Measurements from ENCODE around the gene PLXDC2.

- TF ChIP-seq FOXK2 (IDR thresholded peaks at IDR 0.05) = no peak
- no peak for TF ChIP-seq HDGF (IDR thresholded peaks at IDR 0.05; ENCODE audit: borderline replicate concordance)
- no peak for TF ChIP-seq ZNF384 (IDR thresholded peaks at IDR 0.05)
These were observed 518.3 kb downstream of the PLXDC2 start for GRCh38 chr10:20334559-20334958.
